Retina (tissue), 1 donor: ENCODE results near the gene HDAC7.
"Not testable (repeated sequence)": the region's sequence is repeated elsewhere in the genome, so short reads cannot be mapped to it uniquely, and the experiment has no call there.

Experiments
- DNase-seq: peaks from one replicate; pipeline ENCODE4 v3.0.0-alpha.2; 2016

The HDAC7 gene

DNA sequence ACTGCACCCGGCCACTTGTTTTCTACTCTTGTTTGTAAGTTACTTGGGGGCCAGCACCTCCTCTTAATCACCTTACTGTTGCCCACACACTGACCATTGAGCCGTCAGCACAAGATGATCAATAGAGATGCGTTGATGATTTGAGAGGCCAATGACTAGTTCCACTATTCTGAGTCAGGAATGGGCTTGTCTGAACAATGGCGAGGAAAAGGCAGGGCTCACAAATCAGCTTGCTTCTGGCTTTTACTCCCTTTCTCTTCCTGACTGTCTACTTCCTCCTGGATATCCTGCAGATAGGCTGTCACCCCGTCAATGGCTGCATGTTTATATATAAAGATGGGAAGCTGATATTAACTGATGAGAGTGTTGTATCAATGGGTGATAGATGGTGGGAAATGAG, 29.1 kb upstream of the HDAC7 start:
- no peak for DNase-seq

- DNase-seq = no peak
Observed at GRCh38 chr12:47846294-47846996, 26.7 kb upstream of the HDAC7 start.

GRCh38 chr12:47845081-47845480, 25.4 kb upstream of the HDAC7 start:
- DNase-seq = no peak

GRCh38 chr12:47844264-47845019, 24.7 kb upstream of the HDAC7 start:
- DNase-seq = peak; percentile 27

- peak; percentile 33 for DNase-seq
Observed at GRCh38 chr12:47843226-47843980, 23.7 kb upstream of the HDAC7 start.

GRCh38 chr12:47842543-47842942, 22.8 kb upstream of the HDAC7 start:
- not testable (repeated sequence) for DNase-seq

- no peak for DNase-seq
Observed at GRCh38 chr12:47841910-47842309, 22.2 kb upstream of the HDAC7 start.

- no peak for DNase-seq
Observed at GRCh38 chr12:47841501-47841900, 21.8 kb upstream of the HDAC7 start.

DNA sequence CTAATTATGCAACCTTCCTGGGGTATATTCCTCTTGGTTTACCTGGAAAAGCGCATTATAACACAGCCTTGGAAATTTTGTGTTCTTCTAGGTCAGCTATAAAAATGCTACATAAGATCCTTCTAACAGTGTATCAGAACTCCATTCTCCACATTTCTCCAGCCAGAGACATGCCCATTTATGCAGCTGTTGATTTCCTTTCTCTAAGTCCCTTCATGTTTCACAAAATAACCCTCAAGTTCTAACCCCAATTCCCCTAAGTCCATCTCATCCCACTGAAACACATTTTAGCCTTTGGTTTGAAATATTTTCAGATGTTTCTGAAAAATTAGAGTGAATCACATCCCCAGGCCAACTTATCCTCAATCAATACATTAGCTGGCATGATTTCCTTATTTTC, 20.9 kb upstream of the HDAC7 start:
- DNase-seq = no peak

DNA sequence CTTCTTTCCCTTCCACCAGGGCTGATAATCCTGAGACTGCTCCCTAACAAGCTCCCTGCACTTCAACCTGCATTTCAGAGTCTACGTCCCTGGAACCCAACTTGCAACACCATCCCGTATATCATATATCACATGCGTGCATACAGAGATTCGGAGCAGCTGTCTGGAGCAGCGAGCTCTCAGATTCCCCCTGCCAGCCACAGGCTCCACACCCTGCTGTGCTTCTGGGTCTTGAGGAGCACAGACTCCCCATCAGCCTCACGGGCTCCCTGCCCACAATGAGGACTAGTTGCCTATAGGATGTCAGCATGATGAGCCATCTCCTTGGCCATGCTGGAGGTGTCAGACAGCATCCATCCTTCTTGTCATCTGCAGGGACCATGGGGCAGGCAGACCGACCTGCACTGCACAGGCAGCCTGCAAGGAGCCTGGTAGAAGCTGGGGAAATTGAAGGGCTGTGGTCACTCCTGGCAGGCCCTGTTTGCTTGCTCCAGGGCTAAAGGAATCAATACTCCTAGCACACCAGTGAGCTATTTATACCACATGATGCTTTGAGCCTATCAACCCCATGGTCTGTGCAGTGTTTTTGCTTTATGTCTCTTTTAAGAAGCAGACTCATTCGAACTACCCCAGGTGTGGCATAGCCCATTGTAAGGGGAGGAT, 19.6 kb upstream of the HDAC7 start:
- peak; percentile 30 for DNase-seq

DNA sequence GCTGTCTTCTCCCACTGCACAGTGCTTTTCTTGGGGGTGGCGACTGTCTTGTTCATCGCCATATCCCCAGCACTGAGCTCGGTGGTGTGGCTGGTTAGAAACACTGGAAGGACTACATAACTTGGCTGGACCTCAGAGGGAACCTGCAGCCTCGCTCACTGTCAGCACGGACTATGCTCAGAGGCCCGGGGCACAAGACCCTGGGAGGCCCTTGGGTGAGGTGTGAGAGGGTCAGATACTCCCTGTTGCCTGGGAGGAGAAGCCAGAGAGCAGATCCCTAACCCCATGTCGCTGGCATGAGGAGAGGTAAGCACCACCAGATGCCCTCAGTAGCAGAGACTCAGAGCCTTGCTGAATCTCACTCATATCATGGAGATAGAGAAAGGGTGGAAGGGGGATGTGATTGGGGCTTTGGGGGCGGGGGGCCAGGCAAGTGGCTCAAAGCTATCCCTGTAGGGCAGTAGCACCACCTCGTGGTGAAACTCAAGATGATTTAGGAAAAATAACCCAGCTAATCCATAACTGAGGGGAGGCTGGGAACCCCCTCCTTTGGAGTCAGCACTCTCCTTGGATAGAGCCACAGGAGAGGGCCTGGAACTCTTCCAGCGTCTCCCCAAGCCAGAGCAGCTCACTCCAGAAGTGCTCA, 18.7 kb upstream of the HDAC7 start:
- peak; percentile 46 for DNase-seq

DNA sequence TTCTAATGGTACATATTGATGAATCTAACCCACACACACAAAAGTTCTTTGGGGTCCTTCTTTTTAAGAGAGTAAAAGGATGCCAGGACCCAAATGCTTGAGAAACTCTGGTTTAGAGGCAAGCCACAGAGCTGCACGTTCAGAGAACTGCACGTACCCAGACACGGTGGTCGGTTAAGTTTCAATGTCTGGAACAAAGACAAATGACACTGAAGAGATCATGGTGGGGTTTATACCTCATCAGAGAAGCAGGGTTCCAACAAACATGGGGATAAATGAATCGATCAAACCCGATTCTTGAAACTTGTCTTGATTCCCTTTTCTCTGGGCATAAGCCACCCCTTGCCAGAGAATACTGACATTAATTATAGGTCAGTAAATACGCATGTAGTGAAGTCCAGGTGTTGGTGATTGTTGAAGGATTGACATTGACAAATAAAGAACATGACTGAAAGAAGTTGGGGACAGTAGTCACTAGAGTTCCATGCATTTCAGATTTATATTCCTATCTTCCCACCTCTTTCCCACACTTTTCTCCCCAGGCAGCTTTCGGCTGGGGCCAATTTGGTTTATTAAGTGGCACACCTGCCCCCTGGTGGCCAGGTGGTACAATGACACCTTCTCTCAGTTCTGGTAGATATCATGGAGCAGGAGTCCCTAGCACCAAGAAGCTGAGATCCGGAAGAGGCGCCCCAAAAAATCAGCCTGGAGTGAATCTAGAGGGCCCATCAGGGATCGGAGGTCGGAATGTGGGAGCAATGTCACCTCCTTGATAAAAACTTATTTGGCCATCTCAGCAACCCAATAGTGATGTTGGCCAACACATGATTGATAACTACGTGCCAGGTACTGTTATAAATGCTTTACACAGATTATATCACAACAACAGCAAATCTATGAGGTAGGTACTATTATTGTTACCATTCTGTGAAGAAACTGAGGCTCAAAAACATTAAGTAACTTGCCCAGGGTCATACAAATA, 17.8 kb upstream of the HDAC7 start:
- DNase-seq = peak; percentile 71

GRCh38 chr12:47835831-47836155, 16.1 kb upstream of the HDAC7 start:
- no peak for DNase-seq

- DNase-seq = no peak
Observed at GRCh38 chr12:47835006-47835830, 15.5 kb upstream of the HDAC7 start.

DNA sequence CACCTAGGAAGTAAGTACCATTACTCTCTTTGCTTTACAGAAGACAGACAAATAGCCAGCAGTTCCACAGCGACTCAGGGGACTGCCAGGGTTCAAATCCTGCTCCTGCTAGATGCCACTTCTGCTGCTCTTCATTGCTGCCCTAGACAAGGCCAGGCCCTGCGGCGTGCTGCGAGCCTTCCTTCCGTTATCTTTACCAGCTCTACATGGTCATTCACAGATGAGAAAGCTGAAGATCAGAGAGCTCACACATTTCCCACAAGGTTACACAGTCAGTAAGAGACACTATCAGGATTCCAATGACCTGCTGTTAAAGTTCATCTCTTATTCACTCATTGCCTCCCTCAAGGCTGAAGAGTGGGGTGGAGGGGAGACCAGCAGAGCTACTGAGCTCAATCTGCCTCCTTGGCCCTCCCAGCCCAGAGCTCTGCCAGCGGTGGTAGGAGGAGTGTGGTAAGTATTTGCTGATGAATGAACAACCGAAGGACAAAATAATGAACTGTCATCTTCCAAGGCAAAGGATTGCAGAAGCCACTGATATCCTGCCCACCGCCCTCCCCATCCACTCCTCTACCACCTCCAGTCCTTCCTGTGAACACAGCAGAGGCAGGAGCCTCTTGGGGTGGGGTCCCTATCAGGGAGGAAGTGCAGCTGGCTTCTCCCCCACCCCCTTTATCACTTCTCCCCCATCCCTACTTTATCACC, 14.6 kb upstream of the HDAC7 start:
- DNase-seq = no peak

DNA sequence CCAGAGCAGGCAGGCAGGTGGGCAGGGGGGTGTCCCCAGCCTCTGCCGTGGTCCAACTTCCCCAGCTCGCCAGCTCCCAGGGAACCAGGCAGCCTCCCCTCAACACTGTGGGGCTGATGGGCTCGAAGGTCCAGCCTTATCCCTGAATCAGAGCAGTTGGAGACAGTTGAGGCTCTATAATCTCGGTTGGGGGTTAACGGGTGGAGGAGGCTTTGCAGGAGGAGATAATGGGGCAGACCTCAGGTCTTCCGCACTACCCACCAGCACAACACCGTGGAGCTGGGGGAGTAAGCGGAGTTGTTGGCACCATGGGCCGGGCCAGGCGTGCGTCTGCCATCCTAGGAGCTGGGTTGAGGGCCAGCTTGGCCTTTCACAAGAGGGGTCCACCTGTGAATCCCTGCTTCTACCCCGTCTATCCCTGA, 13.9 kb upstream of the HDAC7 start:
- no peak for DNase-seq

GRCh38 chr12:47832263-47832933, 12.7 kb upstream of the HDAC7 start:
- DNase-seq = no peak

- DNase-seq = no peak
Observed at GRCh38 chr12:47829584-47829983, 9.9 kb upstream of the HDAC7 start.

GRCh38 chr12:47828976-47829482, 9.3 kb upstream of the HDAC7 start:
- DNase-seq = no peak
